Heart left ventricle (tissue), 16 donors: ENCODE measurements around the gene GNAT2. TPM values are rescaled to one million over a fixed set of nuclear protein-coding genes. Genes with fewer than 3 reads are reported as not detected.

ENCODE experiments used
- ATAC-seq, 4 donors: fragments of 200-7000 bp; cut with Tn5 transposase; one replicate each; pipeline ENCODE4 v1.9.1; 2020 to 2022; ENCODE audit warnings: moderate library complexity in 4 of 4, mild to moderate bottlenecking in 3 of 4, moderate number of reproducible peaks in 1 of 4
- DNase-seq, 5 donors: peaks; one replicate each; pipeline ENCODE4 v3.0.0-alpha.2; 2020
- H3K27ac ChIP-seq, 12 donors: fragments of 200-600 bp; sonication (generic) in 4 of 12; one replicate each; pipeline versions ENCODE4 v1.5.0 to v1.8.0; 2016 to 2022; ENCODE audit warnings: mild to moderate bottlenecking in 2 of 12
- H3K27me3 ChIP-seq, 9 donors: fragments of 200-600 bp; sonication (generic) in 2 of 9; one replicate each; pipeline versions ENCODE4 v1.5.1 to v1.8.0; 2016 to 2022; ENCODE audit warnings: mild to moderate bottlenecking in 3 of 9
- H3K36me3 ChIP-seq, 9 donors: fragments of 200-600 bp; sonication (generic) in 2 of 9; one replicate each; pipeline versions ENCODE4 v1.5.0 to v1.8.0; 2018 to 2022; ENCODE audit warnings: mild to moderate bottlenecking in 2 of 9
- H3K4me1 ChIP-seq, 12 donors: fragments of 200-600 bp; sonication (generic) in 4 of 12; one replicate each; pipeline versions ENCODE4 v1.5.0 to v1.8.0; 2016 to 2022; ENCODE audit warnings: mild to moderate bottlenecking in 3 of 12
- H3K4me3 ChIP-seq, 12 donors: fragments of 200-600 bp; sonication (generic) in 4 of 12; one replicate each; pipeline versions ENCODE4 v1.5.0 to v1.8.0; 2017 to 2022; ENCODE audit warnings: mild to moderate bottlenecking in 9 of 12, moderate library complexity in 4 of 12
- H3K9me3 ChIP-seq, 12 donors: fragments of 200-600 bp; sonication (generic) in 4 of 12; one replicate each; pipeline versions ENCODE4 v1.5.0 to v1.8.0; 2016 to 2022; ENCODE audit warnings: mild to moderate bottlenecking in 1 of 12
- CTCF ChIP-seq, 12 donors: fragments of 200-600 bp; sonication (generic) in 4 of 12; IDR thresholded peaks; one replicate each; pipeline versions ENCODE4 v1.5.0 to v1.8.0; 2018 to 2022; ENCODE audit warnings: antibody characterized with exemption in 12 of 12, mild to moderate bottlenecking in 5 of 12
- POLR2A ChIP-seq, 2 donors: fragments of 450-650 bp; IDR thresholded peaks; one replicate each; pipeline ENCODE4 v1.6.1; 2017; ENCODE audit warnings: antibody characterized with exemption in 2 of 2, mild to moderate bottlenecking in 2 of 2, moderate library complexity in 2 of 2
- WGBS, 4 donors: extraction: QIAGEN DNeasy Blood & Tissue Kit in 2 of 4; methylation state at CpG; one replicate each; pipeline versions ENCODE4 v1.1.5 to v1.1.7; 2013 to 2018; 5-methylcytosine and 5-hydroxymethylcytosine counted together
- intact Hi-C, 10 donors: fragments of 100-400 bp; cut with DNase I; formaldehyde crosslinking; loops; one replicate each; pipeline versions ENCODE4 v1.11.1 to v1.14.2; 2022
- polyA plus RNA-seq, 2 donors: library from polyadenylated mRNA; stranded (reverse); fragments of 200-250 nt; gene quantifications; one replicate each; pipeline ENCODE4 v1.2.3, GENCODE V29; 2013
- total RNA-seq, 9 donors: library from RNA; depleted of rRNA in 2 of 9; stranded (reverse); fragments of >200 nt in 2 of 9; fragmentation: NEBNext Ultra II Directional in 3 of 9; extraction: Animal tissue kit (Norgen Biotek cat#: 25700) in 3 of 9; gene quantifications; one replicate each; pipeline versions ENCODE4 v1.1.0 to v1.2.4, GENCODE V29; 2016 to 2023
- donor health status: ischemic (EF 13 %, LVEDD 7.1; RV severe dilation, severe dysfunction).
- donor health status: healthy with polysubstance abuse.
- donor health status: DM: no; HTN: yes; CAD: no.
- donor health status: DM: no; HTN: no; CAD: no.
- donor health status: ischemic (EF 25% LVEDD 6.9; RV normal size, moderate dysfunction).
- donor health status: ischemic (EF 25% LVEDD 5.7; RV mildly dilated, moderate dysfunction).
- donor health status: healthy.
- donor health status: DM: yes; HTN: yes; CAD: no.
- donor health status: ischemic (EF 35%, LVEDD 5.7; RV mildly dilated, moderate dysfunction).
- donor health status: nonischemic (EF 11% LVEDD 7.7; RV severe dilation, severe dysfunction).
- donor health status: DM: yes; HTN: yes; CAD: no.
- donor health status: PGD.
- donor health status: ischemic (EF 29% LVEDD 5.4; RV normal size, mild dysfunction).
- donor health status: nonischemic (EF 23%, LVEDD 6.1; RV moderate dilation, normal function).

GNAT2 gene
- total and polyA plus RNA-seq, 11 donors, result not detected

GRCh38 chr1:109620401-109620791, 980 bp upstream of the GNAT2 start:
- peaks cover 0 to 89% (median 34%) of the 10 kb centered on the region in 12 donors for H3K4me1 ChIP-seq
- H3K27ac ChIP-seq, result peak overlapping the region; percentile 28 to 96 (median 80)
- H3K4me3 ChIP-seq, result peak overlapping the region; percentile 46 to 86 (median 68)
- H3K9me3 ChIP-seq, result no peaks in the 10 kb centered on the region
- no peaks in the 10 kb centered on the region for H3K27me3 ChIP-seq
- intact Hi-C loops, result loop anchor here in 2 of 10 donors (2.0 to 5.0 kb wide), 2 partner anchors 73 to 74 kb away; partner anchors contain the start of gene GNAI3 (in 1 of the 2)
- DNase-seq (peak in 2 of 5 donors; percentile 58 to 66), ATAC-seq (peak; percentile 3 to 50 (median 33))
- no peak for TF ChIP-seq POLR2A (IDR thresholded peaks at IDR 0.05)
- TF ChIP-seq CTCF (IDR thresholded peaks at IDR 0.05), result no peak
- no peaks in the 10 kb centered on the region for H3K36me3 ChIP-seq
- 0 to 2% (median 0%) methylated on average over 6 to 9 of the region's 9 CpGs for WGBS, 4 donors

- 51 to 59% (median 54%) methylated on average over 9 of the region's 9 CpGs for WGBS, 4 donors
- no peaks in the 10 kb centered on the region for H3K27me3 ChIP-seq
- H3K36me3 ChIP-seq, result no peaks in the 10 kb centered on the region
- H3K4me1 ChIP-seq, result peaks cover 0 to 94% (median 26%) of the 10 kb centered on the region in 12 donors
- ATAC-seq, result no peak
- no peak for TF ChIP-seq CTCF (IDR thresholded peaks at IDR 0.05)
- TF ChIP-seq POLR2A (IDR thresholded peaks at IDR 0.05), result no peak
- DNase-seq, result no peak
- intact Hi-C loops, result loop anchor here in 1 of 10 donors (10.0 kb wide), 1 partner anchor 64 kb away; no protein-coding TSS in a partner anchor
- no peaks in the 10 kb centered on the region for H3K9me3 ChIP-seq
- peak overlapping the region in 11 of 12 donors; percentile 50 to 86 (median 72) for H3K4me3 ChIP-seq
- peak overlapping the region in 10 of 12 donors; percentile 11 to 96 (median 80) for H3K27ac ChIP-seq
Measured at GRCh38 chr1:109618661-109619575, 498 bp downstream of the GNAT2 start.

GRCh38 chr1:109617291-109617801, 2.1 kb downstream of the GNAT2 start:
- no peak overlapping the region for H3K4me3 ChIP-seq
- H3K9me3 ChIP-seq, result no peaks in the 10 kb centered on the region
- peak in 2 of 4 donors; percentile 3 to 5 for ATAC-seq
- WGBS, 4 donors, result 50 to 65% (median 60%) methylated on average over 3 of the region's 3 CpGs
- no peaks in the 10 kb centered on the region for H3K27me3 ChIP-seq
- peak overlapping the region in 5 of 12 donors; percentile 0 to 96 (median 15) for H3K27ac ChIP-seq
- TF ChIP-seq CTCF (IDR thresholded peaks at IDR 0.05), result no peak
- TF ChIP-seq POLR2A (IDR thresholded peaks at IDR 0.05), result no peak
- DNase-seq, result peak in 1 of 5 donors; percentile 11
- intact Hi-C loops, result loop anchor here in 1 of 10 donors (10.0 kb wide), 1 partner anchor 63 kb away; no protein-coding TSS in a partner anchor
- no peaks in the 10 kb centered on the region for H3K36me3 ChIP-seq
- peaks cover 0 to 91% (median 19%) of the 10 kb centered on the region in 12 donors for H3K4me1 ChIP-seq

GRCh38 chr1:109616391-109616790, 3.0 kb downstream of the GNAT2 start:
- H3K27ac ChIP-seq, result peak overlapping the region in 4 of 12 donors; percentile 15 to 96 (median 50)
- H3K9me3 ChIP-seq, result no peaks in the 10 kb centered on the region
- ATAC-seq (no peak), DNase-seq (no peak)
- intact Hi-C loops, result loop anchor here in 1 of 10 donors (10.0 kb wide), 1 partner anchor 62 kb away; no protein-coding TSS in a partner anchor
- H3K27me3 ChIP-seq, result no peaks in the 10 kb centered on the region
- TF ChIP-seq CTCF (IDR thresholded peaks at IDR 0.05) (no peak), POLR2A (IDR thresholded peaks at IDR 0.05) (no peak)
- WGBS, 4 donors, result 64 to 79% (median 78%) methylated on average over 3 of the region's 3 CpGs
- no peaks in the 10 kb centered on the region for H3K36me3 ChIP-seq
- no peak overlapping the region for H3K4me3 ChIP-seq
- peaks cover 0 to 86% (median 14%) of the 10 kb centered on the region in 12 donors for H3K4me1 ChIP-seq
